HUDEP-2 (cell line): ENCODE measurements around the gene STK10.

ENCODE experiments used
- DNase-seq, 76 experiments: peaks; one replicate each; lab custom pipeline; 2025; ENCODE audit not compliant: unreplicated experiment in 76 of 76; lab: John Stamatoyannopoulos, UW

STK10 gene

DNA sequence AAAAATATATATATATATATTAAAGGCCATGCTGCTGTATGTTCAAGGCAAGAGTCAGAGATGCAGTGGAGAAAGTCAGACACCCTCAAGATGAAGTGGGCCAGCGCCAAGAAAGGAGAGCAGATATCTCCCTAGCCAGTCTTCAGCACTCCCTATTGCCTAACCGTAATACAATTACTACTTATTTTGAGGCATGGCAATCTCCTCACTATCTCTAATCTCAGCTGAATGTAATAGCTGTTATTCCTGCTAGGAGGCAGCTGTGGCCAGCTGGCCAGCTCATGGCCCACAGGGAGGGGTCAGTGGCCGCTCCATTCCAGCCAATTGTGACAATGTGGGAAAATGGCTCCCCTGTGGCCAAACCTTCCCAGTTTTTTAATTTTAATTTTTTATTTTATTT lies 94.1 kb downstream of the STK10 start:
- no peak for DNase-seq

DNA sequence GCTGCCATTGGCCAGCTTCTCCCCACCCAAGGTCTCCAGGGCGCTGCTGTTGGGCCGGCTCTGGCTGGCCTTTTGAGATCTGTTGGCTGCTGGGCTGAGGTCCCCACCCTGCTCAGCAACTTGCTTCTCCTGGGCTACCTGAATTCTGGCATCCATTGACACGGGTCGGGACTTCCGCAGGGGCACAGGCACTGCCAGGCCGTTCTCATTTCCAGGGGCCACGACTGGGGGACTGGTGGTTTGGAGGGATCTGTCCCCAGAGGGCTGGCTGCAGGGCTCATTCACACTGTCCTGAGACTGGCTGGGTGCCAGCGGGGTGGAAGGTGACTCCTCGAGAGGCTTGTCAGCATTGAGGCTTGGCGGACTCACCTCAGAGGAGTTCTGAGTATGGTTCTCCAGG lies 94.5 kb downstream of the STK10 start:
- no peak for DNase-seq

DNA sequence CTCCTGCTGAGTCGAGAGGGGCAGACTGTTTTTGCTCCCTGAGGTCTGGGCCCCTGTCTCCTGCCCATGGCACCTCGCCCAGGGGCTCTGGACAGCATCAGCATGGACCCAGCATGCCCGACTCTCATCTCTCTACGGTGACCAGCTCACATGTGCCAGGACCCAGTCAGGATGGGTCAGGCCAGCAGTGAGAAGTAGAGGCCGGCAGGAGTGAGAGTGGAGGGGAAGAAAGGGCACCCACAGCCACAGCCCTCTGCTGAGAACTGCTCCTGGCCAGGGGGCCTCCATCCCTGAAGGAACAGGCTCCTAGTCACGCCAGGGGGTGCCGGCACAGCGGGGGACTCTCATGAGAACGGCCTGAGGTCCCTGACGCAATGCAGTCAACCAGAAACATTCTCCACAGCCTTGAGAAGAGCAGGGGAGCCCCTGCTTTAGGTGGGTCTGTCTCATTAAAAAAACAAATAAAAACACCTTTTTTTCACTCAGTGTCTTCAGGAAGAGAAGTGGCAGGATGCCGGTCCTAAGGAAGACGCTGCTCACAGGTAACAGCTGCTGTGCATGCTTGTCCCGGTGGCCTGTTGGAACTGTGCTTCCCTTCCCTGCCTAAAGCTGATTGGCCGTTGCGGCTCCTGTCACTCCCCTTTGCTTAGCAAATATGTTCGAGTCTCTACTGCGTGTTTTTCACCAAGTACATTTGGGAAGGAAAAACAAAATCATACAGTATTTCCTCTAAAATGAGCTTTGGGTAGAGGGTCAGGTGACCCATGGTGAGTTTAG lies 95.9 kb downstream of the STK10 start:
- no peak for DNase-seq

DNA sequence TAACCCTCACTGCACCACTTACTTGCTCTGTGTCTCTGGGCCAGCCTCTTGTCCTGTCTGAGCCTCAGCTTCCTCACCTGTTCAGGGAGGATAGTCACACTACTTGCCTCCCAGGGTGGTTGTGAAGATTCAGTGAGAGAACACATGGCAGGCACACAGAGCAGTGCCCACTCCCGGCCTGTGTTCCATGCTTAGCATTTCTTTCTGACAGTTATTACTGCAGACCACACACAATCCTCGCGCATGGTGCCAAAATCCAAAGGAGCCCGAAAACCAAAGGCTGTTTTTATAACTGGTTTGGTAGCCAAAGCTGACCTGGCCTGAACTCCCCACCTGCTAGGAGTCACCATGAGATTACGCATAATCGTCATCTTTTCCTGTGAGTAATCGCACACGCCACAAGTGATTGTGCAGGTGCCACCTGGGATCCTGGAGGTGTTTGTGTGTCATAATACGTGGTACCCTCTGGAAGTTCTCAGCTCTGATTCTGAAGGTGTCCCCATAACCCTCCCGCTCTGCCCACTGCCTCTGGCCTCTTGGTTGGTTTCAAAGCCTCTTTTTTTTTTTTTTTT lies 97.0 kb downstream of the STK10 start:
- DNase-seq: no peak

DNA sequence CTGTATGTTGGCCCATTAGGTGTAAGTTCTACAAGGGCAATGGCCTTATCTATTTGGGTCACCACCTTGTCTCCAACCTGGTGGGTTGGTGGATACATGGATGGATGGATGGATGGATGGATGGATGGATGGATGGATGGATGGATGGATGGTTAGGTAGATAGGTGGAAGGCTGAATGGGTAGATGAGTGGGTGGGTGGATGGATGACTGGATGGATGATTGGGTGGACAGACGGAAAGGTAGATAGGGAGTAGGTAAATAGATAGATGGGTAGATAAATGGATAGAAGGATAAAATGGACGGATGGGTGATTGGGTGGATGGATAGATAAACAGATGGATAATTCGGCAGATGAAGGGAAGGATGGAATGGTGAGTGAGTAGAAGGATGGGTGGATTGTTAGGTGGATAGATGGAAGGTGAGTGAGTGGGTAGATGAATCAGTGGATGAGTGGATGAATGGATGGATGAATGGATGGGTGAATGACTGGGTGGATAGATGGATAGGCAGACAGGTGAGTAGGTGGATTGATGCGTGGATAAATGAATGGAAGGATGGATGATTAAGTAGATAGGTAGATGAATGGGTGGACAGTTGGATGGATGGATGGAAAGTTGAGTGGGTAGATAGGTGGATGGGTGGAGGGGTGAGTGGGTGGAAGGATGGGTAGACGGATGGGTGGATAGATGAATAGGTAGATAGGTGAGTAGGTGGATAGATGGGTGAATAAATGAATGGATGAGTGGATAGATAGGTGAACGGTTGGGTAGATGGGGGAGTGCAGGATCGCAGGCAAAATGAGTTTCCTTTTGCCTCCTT lies 98.5 kb downstream of the STK10 start:
- no peak for DNase-seq

DNA sequence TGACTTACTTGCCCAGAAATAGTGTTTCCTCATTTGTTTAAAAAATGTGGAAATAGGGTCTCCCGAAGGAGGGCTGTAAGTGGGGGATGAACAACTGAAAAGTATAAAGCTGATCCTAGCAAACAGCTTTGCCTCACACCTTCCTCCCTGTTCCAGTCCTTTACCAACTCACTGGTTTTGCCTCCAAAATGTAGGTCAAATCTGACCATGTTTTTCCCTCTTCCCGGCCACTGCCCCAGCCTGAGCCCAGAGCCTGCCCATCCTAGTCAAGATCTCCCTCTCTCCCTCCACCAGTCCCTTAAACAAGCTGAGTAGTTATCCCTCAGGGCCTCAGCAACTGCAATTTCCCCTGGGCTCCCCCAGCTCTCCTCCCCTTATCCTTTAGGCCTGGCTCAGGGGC lies 99.2 kb downstream of the STK10 start:
- no peak for DNase-seq

DNA sequence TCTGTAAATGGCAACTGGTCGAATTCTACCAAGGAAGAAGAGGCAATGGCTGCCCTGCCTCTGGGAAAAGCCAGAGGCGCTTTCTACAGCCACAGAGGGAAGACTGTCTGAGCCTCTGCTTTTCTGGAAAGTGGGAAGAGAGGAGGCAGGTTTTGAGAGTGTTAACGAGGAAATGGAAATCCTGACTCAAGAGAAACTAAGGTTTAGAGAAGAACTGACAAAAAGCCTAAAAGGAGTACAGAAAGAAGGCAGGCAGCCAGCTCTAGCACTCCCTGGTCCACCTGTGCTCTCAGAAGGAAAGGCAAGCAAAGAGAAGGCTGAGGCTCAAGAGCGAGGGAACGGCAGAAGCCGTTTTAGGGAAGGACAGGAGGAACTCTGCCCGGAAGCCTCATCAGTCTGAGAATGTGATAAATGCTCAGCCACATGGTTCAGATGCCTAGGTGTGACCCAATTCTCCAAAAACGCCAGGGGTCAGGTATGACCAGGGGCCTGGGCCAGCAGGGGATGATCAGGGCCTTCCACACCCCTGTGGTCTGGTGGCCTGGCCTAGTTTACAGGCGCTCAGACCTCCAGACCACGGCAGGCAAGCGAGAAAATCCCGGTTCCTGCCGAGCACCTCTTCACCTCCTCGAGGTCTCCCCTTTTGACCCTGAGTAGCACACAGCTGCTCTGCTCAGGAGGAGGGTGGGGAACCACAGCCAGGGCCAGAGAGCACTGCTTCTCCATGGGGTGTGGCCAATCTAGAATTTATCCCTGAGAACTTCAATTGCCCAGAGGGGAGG lies 101.6 kb downstream of the STK10 start:
- no peak for DNase-seq

DNA sequence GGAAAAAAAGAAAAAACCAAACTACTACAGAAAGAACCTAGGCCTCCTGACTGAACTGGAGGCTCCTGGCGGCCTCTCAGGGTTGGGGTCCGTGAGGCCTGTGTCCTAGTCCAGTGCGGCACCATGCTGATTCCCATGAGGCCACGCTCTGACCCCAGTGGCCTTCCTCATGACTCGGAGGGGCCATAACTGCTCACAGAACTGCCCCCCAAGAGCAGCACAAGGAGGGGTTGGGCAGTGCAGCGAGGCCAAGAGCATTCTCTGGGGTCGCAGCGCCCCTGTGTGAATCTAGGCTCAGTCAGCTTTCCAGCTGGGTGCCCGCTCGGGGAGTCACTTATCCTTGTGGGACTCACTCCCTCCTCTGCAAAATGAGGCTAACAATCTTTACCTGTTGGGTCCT lies 102.3 kb downstream of the STK10 start:
- DNase-seq: no peak

DNA sequence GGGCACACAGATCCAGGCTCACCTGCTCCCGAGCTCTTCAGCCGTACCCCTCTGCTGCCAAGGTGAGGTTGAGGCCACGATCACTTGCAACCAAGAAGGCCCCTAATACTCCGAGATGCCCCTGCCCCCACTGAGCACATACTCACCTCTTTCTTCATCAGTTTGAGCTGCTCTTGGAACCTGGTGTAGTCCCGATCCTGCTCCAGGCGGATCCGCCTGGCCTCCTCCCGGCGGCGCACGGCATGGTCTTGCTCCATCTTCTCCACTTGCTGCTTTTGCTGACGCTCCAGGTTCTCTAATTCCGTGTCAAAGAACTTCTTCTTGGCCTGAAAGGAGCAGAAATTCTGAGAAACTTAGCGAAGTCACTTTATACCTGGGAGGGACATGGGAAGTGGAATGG lies 105.8 kb downstream of the STK10 start:
- no peak for DNase-seq

DNA sequence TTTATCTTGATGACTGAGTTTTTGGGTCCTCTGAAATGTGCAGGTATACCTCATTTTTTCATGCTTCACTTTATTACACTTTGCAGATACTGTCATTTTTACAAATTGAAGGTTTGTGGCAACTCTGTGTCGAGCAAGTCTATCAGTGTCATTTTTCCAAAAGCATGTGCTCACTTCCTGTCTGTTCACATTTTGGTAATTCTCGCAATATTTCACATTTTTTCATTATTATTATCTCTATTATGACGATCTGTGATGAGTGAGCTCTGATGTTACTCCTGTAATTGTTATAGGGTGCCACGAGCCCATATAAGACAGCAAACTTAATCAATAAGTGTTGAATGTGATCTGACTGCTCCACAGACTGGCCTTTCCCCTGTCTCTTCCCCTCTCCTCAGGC lies 108.1 kb downstream of the STK10 start:
- DNase-seq: no peak

DNA sequence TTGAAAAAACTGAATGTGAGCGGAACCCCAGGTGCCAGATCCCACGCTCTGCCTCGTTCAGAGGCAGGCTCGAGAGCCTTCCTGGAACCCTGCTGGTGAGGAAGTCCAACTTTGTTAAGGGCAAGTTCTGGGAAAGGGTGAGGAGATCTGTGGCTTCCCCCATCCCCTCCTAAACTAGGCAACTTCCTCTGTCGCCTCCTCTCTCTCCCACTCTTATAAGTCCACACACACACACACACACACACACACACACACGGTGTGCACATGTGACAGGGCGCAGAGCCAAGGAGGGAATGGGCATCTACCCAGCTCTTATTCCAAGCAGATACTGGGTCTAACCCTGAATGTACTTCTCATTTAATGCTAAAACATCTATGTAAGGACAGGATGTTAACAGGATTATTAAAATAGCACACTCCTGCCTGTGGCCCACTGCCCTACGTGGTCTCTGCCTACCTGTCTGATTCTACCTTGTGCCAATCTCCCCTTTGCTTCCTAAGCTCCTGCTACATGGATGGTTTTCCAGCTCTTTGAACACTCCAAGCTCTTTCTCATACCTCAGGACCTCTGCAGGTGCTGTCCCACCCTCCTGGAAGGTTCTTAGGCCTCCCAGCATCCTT lies 109.2 kb downstream of the STK10 start:
- peak in 6 of 76 experiments; percentile 5 to 27 (median 11) for DNase-seq

DNA sequence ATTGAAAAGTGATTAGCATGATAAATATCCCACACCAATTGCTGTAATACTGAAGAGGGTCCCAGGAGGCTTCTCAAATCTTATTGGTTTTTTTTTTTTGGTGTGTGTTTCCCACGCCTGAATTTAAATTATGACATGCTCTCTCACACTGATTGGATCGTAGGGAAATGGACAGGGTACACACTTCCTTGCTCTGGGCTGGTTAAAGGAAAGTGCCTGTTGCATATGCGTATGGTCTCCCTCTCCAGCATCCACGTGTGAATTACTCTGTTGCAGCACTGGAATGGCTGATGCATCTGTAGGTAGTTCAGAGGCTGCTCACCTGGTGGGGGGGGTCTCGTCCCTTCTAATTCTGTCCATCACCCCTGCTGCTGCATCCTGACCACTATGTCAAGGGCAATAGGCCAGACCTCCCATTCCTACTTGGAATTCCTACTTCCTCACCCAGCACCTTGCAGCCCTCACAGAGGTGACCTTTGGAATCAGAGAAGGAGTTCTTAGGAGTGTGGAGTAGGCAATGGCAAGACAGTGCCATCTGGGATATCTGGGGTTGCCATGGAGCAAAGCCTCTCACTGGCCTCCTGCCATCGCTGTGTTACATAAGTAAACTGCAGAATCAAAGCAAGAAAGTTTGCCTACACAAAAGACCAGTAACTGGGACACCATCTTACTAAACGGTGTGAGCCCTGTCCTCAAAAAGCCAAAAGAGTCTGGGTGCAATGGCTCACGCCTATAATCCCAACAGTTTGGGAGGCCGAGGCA lies 110.2 kb downstream of the STK10 start:
- no peak for DNase-seq

DNA sequence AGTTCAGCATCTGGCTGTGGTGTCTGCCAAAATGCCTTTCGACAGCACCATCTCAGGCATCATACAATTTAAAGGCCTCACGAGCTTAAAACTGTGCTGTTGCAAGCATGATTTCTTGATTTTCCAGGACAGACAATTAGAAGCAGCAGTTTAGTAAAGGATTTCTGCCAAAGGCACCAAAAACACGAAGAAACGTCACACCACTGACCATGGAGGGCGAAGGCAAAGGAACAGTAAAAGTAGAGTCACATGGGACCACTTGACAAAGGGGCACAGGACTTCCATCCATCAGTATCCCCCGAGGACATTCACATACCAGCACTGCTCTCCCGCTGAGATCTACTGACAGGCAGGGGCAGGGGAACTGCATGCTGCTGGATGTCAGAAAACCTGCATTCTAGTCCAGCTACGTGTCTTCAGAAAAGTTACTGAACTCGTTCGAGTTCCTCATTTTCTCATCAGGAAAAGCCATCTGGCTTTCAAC lies 111.2 kb downstream of the STK10 start:
- DNase-seq: no peak

DNA sequence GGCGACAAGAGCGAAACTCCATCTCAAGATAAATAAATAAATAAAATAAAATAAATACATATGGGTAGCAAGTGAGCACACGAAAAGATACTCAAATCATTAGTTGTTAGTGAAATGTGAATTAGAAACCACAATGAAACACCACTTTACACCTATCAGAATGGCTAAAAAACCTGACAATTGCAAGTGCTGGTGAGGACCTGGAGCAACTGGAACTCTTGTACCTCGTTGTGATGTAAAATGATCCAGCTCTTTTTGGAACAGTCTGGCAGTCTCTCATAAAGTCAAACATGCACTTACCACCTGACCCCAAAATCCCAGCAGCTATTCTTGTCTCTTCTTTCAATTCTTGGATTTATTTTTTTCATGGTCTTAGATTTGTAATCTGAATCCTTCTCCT lies 112.4 kb downstream of the STK10 start:
- DNase-seq: no peak

DNA sequence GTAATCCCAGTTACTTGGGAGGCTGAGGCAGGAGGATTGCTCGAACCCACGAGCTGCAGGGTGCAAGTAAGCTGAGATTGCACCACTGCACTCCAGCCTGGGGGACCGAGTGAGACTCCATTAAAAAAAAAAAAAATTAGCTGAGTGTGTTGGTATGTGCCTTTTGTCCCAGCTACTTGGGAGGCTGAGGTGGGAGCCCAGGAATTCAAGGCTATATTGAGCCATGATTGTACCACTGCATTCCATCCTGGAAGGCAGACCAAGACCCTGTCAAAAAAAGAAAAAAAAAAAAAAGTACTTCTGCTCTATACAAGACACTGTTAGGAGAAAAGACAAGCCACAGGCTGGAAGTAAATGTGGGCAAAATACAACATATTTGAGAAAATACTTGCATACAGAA lies 113.1 kb downstream of the STK10 start:
- no peak for DNase-seq

DNA sequence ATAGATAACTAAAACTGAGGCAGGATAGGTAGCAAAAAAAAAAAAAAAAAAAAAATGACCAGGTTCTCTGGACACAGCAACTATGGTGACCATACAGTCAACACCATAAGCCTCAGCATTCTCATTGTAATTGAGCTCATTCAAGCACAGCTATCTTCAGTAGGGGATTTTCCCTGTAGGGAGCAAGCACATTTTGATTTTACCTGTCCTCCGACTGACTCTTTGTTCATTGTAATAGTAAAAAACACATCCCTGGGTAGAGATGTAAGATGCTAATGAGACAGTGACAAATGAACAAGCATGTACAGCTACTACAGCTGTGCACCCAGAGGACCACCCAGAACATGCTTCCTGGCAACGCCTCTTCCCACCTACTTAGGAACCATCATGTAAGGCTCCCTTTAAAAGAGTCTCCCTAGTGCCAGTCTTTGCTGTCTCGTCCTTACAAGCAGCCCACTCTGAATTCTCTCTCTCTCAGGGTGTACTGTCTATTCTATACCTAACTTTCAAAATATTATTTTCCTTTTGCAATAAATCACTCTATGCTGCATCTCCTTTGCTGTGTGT lies 116.6 kb downstream of the STK10 start:
- no peak for DNase-seq

DNA sequence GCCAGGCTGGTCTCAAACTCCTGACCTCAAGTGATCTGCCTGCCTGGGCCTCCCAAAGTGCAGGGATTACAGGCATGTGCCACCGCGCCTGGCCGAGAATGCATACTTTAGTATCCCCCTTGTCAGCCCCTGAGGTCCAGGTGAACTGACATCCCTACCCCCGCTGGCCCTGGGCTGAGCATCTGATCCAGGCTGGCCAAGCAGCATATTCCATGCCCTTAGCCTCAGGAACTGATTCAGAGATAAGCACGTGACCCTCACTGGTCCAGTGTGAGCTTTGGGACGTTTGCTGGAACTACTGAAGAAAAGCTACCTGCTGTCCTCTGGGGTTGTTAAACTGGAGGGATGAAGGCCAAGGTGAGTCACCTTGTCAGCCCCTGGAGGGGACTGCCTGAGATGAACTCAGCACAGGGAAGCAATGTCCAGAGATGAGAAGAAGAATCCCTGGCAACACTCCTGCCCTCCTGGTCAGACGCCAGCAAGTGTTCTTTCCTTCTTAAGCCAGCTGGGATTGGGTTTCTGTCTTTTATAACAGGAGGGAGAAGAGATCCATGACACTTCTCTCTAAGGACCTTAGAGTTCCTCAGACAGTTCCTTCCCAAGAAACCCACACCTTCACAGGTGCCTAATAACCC lies 122.5 kb downstream of the STK10 start:
- DNase-seq: no peak

DNA sequence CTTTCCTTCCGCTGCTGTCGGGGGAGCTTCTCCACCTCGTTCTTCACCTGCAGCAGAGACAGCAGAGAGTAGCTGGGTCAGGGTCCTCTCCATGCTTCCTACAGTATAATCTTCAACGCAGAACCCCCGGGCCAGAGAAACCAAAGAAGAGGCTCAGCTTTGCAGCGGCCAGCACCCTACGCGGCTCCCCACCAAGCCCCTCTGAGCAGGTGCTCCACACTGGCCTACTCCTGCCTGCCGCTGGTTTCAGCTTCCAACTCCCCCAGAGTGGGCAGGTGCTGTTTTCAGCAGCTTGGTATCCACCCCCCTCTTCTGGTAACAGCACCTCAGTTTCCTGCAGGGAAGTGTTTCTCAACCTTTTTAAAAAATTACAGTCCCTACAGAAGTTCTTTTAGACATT lies 123.3 kb downstream of the STK10 start:
- DNase-seq: no peak

DNA sequence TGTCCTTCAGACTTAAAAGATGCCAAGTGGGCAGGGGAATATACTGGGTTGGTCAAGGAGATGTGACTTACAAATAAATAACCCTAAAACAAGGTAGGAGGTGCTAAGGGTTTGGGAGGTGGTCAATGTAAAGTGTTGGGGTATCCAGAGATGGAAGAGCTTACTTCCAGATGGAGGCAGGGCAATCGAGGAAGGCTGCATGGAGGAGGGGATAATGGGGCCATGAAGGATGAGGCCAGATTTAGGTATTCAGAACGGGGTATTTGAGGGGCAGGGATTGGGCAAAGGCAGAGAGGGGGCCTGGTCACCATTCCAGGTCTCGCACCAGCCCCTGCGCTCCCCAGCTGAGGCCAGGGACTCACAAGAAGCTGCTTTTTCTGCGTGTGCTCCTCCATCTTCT lies 123.7 kb downstream of the STK10 start:
- DNase-seq: no peak
